Subcutaneous adipose tissue (tissue), 4 donors: Measurements from ENCODE around the gene LDLRAD4. TPM values are rescaled to one million over a fixed set of nuclear protein-coding genes. Genes with fewer than 3 reads are reported as not detected.

Experiments used
- total RNA-seq, 4 donors: library from RNA; depleted of rRNA; stranded (reverse); fragments of >200 nt; gene quantifications; one replicate each; pipeline ENCODE4 v1.1.0, GENCODE V29; 2016
- TF ChIP-seq, protein P1 (sequence below): fragments of 450-650 bp; IDR thresholded peaks from one replicate; pipeline ENCODE4 v1.5.1; 2016; ENCODE audit warnings: low read depth, mild to moderate bottlenecking, control low read depth, antibody characterized with exemption, moderate library complexity

The LDLRAD4 gene
- total RNA-seq, 4 donors from 2014 or later: 16.4 to 28.4 (median 21.6) TPM

GRCh38 chr18:13268158-13269012 is 49.8 kb downstream of the LDLRAD4 start:
- TF ChIP-seq, protein P1, sequence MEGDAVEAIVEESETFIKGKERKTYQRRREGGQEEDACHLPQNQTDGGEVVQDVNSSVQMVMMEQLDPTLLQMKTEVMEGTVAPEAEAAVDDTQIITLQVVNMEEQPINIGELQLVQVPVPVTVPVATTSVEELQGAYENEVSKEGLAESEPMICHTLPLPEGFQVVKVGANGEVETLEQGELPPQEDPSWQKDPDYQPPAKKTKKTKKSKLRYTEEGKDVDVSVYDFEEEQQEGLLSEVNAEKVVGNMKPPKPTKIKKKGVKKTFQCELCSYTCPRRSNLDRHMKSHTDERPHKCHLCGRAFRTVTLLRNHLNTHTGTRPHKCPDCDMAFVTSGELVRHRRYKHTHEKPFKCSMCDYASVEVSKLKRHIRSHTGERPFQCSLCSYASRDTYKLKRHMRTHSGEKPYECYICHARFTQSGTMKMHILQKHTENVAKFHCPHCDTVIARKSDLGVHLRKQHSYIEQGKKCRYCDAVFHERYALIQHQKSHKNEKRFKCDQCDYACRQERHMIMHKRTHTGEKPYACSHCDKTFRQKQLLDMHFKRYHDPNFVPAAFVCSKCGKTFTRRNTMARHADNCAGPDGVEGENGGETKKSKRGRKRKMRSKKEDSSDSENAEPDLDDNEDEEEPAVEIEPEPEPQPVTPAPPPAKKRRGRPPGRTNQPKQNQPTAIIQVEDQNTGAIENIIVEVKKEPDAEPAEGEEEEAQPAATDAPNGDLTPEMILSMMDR: no peak

DNA sequence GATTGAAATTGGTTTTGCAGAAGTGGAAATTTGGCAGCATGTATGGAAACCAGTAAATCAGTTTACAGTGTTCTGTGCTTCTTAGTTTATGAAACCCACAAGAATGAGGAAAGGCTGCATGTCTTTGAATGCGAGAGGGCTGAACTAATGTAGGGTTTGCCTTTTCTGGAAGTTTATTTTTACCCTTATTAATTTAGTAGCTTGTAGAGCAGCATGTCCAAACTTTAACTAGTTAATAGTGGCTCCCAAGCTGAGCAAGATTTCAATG is 50.4 kb downstream of the LDLRAD4 start:
- TF ChIP-seq, protein P1: no peak

DNA sequence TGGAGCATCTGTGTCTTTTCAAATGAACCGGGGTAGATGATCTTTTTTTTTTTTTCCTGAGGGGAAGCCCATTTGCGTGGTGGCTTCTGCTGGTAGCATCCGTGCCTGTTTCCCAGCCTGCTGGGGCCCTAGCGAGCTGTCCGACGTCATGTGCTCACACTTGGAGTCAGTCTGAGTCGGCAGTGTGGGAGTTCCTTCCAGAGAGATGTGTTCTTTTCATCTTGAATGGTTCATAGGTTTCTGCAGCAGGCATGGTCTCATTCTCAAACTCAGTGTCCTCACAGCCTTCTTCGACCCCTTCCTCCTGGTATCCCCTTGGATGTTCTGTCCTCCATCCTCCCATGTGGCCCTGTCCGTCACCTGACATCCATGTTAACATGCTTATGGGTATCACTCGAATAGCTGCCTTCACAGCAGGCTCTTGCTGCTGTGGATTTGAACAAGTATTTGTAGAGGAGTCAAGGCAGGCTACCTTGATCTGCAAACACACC is 51.0 kb downstream of the LDLRAD4 start:
- TF ChIP-seq, protein P1: no peak

GRCh38 chr18:13270279-13270855 is 51.8 kb downstream of the LDLRAD4 start:
- TF ChIP-seq, protein P1: no peak

DNA sequence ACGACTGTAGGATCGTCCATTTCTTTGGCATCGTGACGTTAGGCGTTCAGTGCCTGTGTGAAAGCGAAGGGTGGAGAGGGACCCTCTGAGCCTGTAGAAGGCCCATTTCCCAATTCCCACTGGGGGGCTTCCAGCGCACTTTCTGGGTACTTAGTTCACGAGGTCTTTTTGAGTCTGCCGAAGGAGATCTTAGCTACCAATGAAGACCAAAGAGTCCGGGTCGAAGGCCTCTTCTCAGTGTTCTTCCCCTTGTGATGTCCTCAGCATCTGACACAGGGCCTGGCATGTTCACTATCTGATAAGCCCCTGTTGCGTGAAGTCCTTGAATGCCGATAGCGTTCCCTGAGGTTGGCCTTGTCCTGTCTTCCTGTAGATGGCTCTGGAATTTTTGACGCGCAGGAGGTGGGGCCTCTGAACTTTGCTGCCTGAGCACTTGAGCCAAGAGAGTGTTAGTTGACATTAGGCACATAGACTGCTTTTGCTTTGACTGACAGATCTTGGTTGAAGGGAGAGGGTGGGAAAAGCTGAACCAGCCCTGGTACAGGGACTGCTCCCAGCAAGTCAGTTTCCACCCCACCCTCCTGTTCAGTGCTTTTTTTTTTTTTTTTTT is 52.8 kb downstream of the LDLRAD4 start:
- TF ChIP-seq, protein P1: no peak

GRCh38 chr18:13272416-13272815 is 53.9 kb downstream of the LDLRAD4 start:
- TF ChIP-seq, protein P1: no peak

- TF ChIP-seq, protein P1: no peak
Measured at GRCh38 chr18:13273800-13274199, 55.2 kb downstream of the LDLRAD4 start.
